GM19043 (cell line): ENCODE data around the gene ZP2.
"Not testable (repeated sequence)": the region's sequence is repeated elsewhere in the genome, so short reads cannot be mapped to it uniquely, and the experiment has no call there.

Experiments
- ATAC-seq: cut with Tn5 transposase; IDR thresholded peaks from one replicate; pipeline ENCODE4 v1.9.1; 2021; ENCODE audit warnings: low read depth; ENCODE audit not compliant: unreplicated experiment

Gene ZP2

GRCh38 chr16:21153124-21153729, 58.1 kb downstream of the ZP2 start:
- ATAC-seq: not testable (repeated sequence)

GRCh38 chr16:21152160-21153030, 59.0 kb downstream of the ZP2 start:
- not testable (repeated sequence) for ATAC-seq

GRCh38 chr16:21150375-21151001, 60.9 kb downstream of the ZP2 start, which contains the start of gene DNAH3:
Gene DNAH3, minus strand, starts transcription at chr16:21150846. Its CDS starts 527 bp downstream, at chr16:21150319.
- ATAC-seq: no peak
